ENCODE results near the gene SECISBP2L. TPM values are rescaled to one million over a fixed set of nuclear protein-coding genes. Genes with fewer than 3 reads are reported as not detected.

Gene SECISBP2L
- total RNA-seq, 1 experiment from 2014 or later: 24.7 TPM

DNA sequence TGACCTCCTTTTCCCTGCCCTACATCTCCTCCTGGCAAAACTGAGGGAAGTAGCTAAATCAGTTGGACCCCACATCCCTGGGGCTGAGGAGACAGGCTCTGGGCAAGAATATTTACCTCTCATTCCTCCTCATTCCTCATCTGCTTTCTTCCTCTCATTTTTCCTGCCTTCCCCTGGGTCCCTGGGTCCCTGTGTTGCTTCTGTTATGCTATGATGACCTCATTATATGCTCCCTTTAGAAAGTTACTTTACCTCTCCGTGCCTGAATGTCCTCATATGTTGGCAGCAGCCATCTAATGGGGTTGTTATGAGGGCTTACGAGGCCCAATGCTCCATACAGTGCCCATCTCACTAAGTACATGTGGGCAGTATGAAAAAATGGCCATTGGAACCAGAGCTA, 81.3 kb downstream of the SECISBP2L start:
- H2AFZ ChIP-seq (ENCODE audit: low read length): no peak overlapping the region
- no peak overlapping the region for H3K9ac ChIP-seq (ENCODE audit: extremely low read depth, insufficient read length, low read length)

More for the DNA sequence above, 81.3 kb downstream of the SECISBP2L start:
- no peak overlapping the region for H2BK15ac ChIP-seq (ENCODE audit: low read depth, low read length)
- peaks cover 10% of the 10 kb centered on the region; the same call in 1 of the 2 replicates for H3K27me3 ChIP-seq (ENCODE audit: insufficient read depth, low read length)
- H3K4me3 Mint-ChIP-seq: no peak overlapping the region; a peak in 1 of 5 replicates
- H3K9me3 ChIP-seq (ENCODE audit: control insufficient read depth, low read depth, low read length): no peaks in the 10 kb centered on the region
- no peak overlapping the region for H3K14ac ChIP-seq (ENCODE audit: insufficient read depth, low read length)
- no peak for DNase-seq
- H3T11ph ChIP-seq (ENCODE audit: low read length): no peak overlapping the region
- no peak overlapping the region for H3K56ac ChIP-seq (ENCODE audit: insufficient read length, low read depth, low read length)
- no peak overlapping the region for H3K4ac ChIP-seq (ENCODE audit: low read depth, low read length)
- no CpG with 5 or more reads among the region's 2 CpGs for WGBS (ENCODE audit: extremely low coverage, insufficient read length, low lambda C conversion rate)
- TF ChIP-seq, protein P1, sequence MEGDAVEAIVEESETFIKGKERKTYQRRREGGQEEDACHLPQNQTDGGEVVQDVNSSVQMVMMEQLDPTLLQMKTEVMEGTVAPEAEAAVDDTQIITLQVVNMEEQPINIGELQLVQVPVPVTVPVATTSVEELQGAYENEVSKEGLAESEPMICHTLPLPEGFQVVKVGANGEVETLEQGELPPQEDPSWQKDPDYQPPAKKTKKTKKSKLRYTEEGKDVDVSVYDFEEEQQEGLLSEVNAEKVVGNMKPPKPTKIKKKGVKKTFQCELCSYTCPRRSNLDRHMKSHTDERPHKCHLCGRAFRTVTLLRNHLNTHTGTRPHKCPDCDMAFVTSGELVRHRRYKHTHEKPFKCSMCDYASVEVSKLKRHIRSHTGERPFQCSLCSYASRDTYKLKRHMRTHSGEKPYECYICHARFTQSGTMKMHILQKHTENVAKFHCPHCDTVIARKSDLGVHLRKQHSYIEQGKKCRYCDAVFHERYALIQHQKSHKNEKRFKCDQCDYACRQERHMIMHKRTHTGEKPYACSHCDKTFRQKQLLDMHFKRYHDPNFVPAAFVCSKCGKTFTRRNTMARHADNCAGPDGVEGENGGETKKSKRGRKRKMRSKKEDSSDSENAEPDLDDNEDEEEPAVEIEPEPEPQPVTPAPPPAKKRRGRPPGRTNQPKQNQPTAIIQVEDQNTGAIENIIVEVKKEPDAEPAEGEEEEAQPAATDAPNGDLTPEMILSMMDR (conservative IDR thresholded peaks at IDR 0.05): no peak
- H3K4me2 ChIP-seq (ENCODE audit: insufficient read depth, insufficient read length, low read length): no peak overlapping the region
- H2BK120ac ChIP-seq (ENCODE audit: low read depth, low read length, poor library complexity, severe bottlenecking): no peak overlapping the region
- no peak overlapping the region for H3K27ac ChIP-seq (ENCODE audit: insufficient read length, low read depth, low read length)
- peak overlapping the region in 1 of 3 experiments; percentile 59; a peak in 2 of 7 replicates for H3K27ac Mint-ChIP-seq
- peaks cover 10% of the 10 kb centered on the region for H3K23me2 ChIP-seq (ENCODE audit: insufficient read length, low read depth, low read length, poor library complexity, severe bottlenecking)
- H2BK20ac ChIP-seq (ENCODE audit: low read depth, low read length, poor library complexity, severe bottlenecking): no peak overlapping the region
- H3K18ac ChIP-seq (ENCODE audit: insufficient read length, low read depth, low read length): no peak overlapping the region
- no peaks in the 10 kb centered on the region for H4K20me1 ChIP-seq (ENCODE audit: control insufficient read depth, insufficient read depth, insufficient read length)
- H2BK5ac ChIP-seq (ENCODE audit: insufficient read length, low read length): no peak overlapping the region
- no peaks in the 10 kb centered on the region for H3K79me2 ChIP-seq (ENCODE audit: insufficient read depth, low read length)
- no peak overlapping the region for H2BK12ac ChIP-seq (ENCODE audit: insufficient read length, low read depth, low read length)
- no peak overlapping the region for H4K8ac ChIP-seq (replicated peaks; ENCODE audit: insufficient read length, low read depth, low read length)
- no peak overlapping the region for H4K5ac ChIP-seq (ENCODE audit: insufficient read length, low read depth, low read length)
- H3K27me3 Mint-ChIP-seq (ENCODE audit: low read depth): peaks cover 41% of the 10 kb centered on the region
- no peak overlapping the region for H3K23ac ChIP-seq (ENCODE audit: insufficient read length, low read depth, low read length)
- H3K9me3 Mint-ChIP-seq: no peaks in the 10 kb centered on the region; a peak in 1 of 5 replicates
- H3K79me1 ChIP-seq (ENCODE audit: insufficient read depth, low read depth, low read length, poor library complexity, severe bottlenecking): no peaks in the 10 kb centered on the region
- no peak overlapping the region for H4K91ac ChIP-seq (ENCODE audit: insufficient read length, low read depth, low read length)
- no peaks in the 10 kb centered on the region for H3K36me3 Mint-ChIP-seq (ENCODE audit: insufficient read depth in 1 of 3, low read depth in 3 of 3)
- H2AK5ac ChIP-seq (ENCODE audit: insufficient read length, low read length): no peak overlapping the region
- peaks cover 12 to 14% of the 10 kb centered on the region in 2 experiments for H3K4me1 Mint-ChIP-seq
- no peaks in the 10 kb centered on the region for H3K4me1 ChIP-seq (ENCODE audit: insufficient read depth, low read length)

Data from H9 (cell line).